HG02840 (cell line): ENCODE measurements around the gene MBD3L1.

Source experiments
- ATAC-seq: cut with Tn5 transposase; IDR thresholded peaks from one replicate; pipeline ENCODE4 v1.9.1; 2021; ENCODE audit warnings: mild to moderate bottlenecking, moderate library complexity, moderate number of reproducible peaks; ENCODE audit not compliant: unreplicated experiment, low FRiP score

MBD3L1 gene

GRCh38 chr19:8832132-8833021 lies at the start of gene MBD3L1, which contains the start of gene ZNF558:
Gene MBD3L1, plus strand, starts transcription at chr19:8832377. Its CDS starts 10,302 bp downstream, at chr19:8842679.
Gene ZNF558, minus strand, starts transcription at chr19:8832304. Its CDS starts 9,645 bp downstream, at chr19:8822659.
- peak; percentile 74 for ATAC-seq

GRCh38 chr19:8794823-8795222 lies 37.4 kb upstream of the MBD3L1 start:
- ATAC-seq = no peak

- ATAC-seq = no peak
Observed at GRCh38 chr19:8806661-8807060, 25.5 kb upstream of the MBD3L1 start.

GRCh38 chr19:8811315-8812172 lies 20.6 kb upstream of the MBD3L1 start:
- no peak for ATAC-seq

GRCh38 chr19:8814176-8814575 lies 18.0 kb upstream of the MBD3L1 start:
- ATAC-seq = no peak

GRCh38 chr19:8815780-8816179 lies 16.4 kb upstream of the MBD3L1 start:
- no peak for ATAC-seq

GRCh38 chr19:8820234-8820633 lies 11.9 kb upstream of the MBD3L1 start:
- no peak for ATAC-seq

- ATAC-seq = no peak
Observed at GRCh38 chr19:8821748-8822241, 10.4 kb upstream of the MBD3L1 start.

- ATAC-seq = no peak
Observed at GRCh38 chr19:8826371-8826770, 5.8 kb upstream of the MBD3L1 start.

- ATAC-seq = no peak
Observed at GRCh38 chr19:8827277-8827676, 4.9 kb upstream of the MBD3L1 start.

- ATAC-seq = no peak
Observed at GRCh38 chr19:8831373-8831772, 804 bp upstream of the MBD3L1 start.

- ATAC-seq = no peak
Observed at GRCh38 chr19:8831832-8832131, 395 bp upstream of the MBD3L1 start.

GRCh38 chr19:8835446-8835845 lies 3.3 kb downstream of the MBD3L1 start:
- no peak for ATAC-seq

GRCh38 chr19:8835877-8836276 lies 3.7 kb downstream of the MBD3L1 start:
- ATAC-seq = no peak

- ATAC-seq = no peak
Observed at GRCh38 chr19:8840708-8841107, 8.5 kb downstream of the MBD3L1 start.

GRCh38 chr19:8846819-8847218 lies 14.6 kb downstream of the MBD3L1 start:
- ATAC-seq = no peak

GRCh38 chr19:8849232-8849631 lies 17.1 kb downstream of the MBD3L1 start:
- ATAC-seq = no peak

- ATAC-seq = no peak
Observed at GRCh38 chr19:8850488-8850887, 18.3 kb downstream of the MBD3L1 start.

GRCh38 chr19:8858260-8858659 lies 26.1 kb downstream of the MBD3L1 start:
- ATAC-seq = no peak

GRCh38 chr19:8866344-8866743 lies 34.2 kb downstream of the MBD3L1 start:
- no peak for ATAC-seq
